HepG2 (cell line): Measurements from ENCODE around the gene CMIP. TPM values are rescaled to one million over a fixed set of nuclear protein-coding genes. Genes with fewer than 3 reads are reported as not detected.

ENCODE experiments used
- ATF7 ChIP-seq, 2 experiments: fragments of 450-650 bp in 1 of 2; sonication (generic) in 1 of 2; formaldehyde crosslinking in 1 of 2; IDR thresholded peaks; 2 replicates each; pipeline versions ENCODE4 v1.4.0 to v1.6.1; 2016 to 2020; ENCODE audit warnings: antibody characterized with exemption in 1 of 2, mild to moderate bottlenecking in 1 of 2, missing genetic modification reagents in 1 of 2
- ATF7-NPFF ChIP-seq: sonication (generic); formaldehyde crosslinking; IDR thresholded peaks from 2 replicates; pipeline ENCODE4 v1.8.1; 2023; ENCODE audit warnings: mild to moderate bottlenecking, low read depth, missing genetic modification reagents, moderate library complexity
- NAIF1 ChIP-seq: sonication (generic); formaldehyde crosslinking; IDR thresholded peaks from 2 replicates; pipeline ENCODE4 v1.5.0; 2020; ENCODE audit warnings: mild to moderate bottlenecking, missing genetic modification reagents, borderline replicate concordance
- ZBTB1 ChIP-seq: sonication (generic); formaldehyde crosslinking; IDR thresholded peaks from 2 replicates; pipeline ENCODE4 v1.4.0; 2020; ENCODE audit warnings: missing genetic modification reagents, borderline replicate concordance
- ZBTB7A ChIP-seq: sonication (generic); formaldehyde crosslinking; IDR thresholded peaks from 2 replicates; pipeline ENCODE4 v1.8.0; 2022; ENCODE audit warnings: mild to moderate bottlenecking, missing genetic modification reagents
- ZNF121 ChIP-seq: sonication (generic); formaldehyde crosslinking; IDR thresholded peaks from 2 replicates; pipeline ENCODE4 v1.5.0; 2020; ENCODE audit warnings: mild to moderate bottlenecking, missing genetic modification reagents
- ZNF136 ChIP-seq: sonication (generic); formaldehyde crosslinking; IDR thresholded peaks from 2 replicates; pipeline ENCODE4 v1.8.1; 2022; ENCODE audit warnings: low read depth, mild to moderate bottlenecking, moderate library complexity, missing genetic modification reagents
- ZNF430 ChIP-seq: sonication (generic); formaldehyde crosslinking; IDR thresholded peaks from 2 replicates; pipeline ENCODE4 v1.9.0; 2021; ENCODE audit warnings: mild to moderate bottlenecking, missing genetic modification reagents
- ZNF7 ChIP-seq: IDR thresholded peaks from 2 replicates; pipeline ENCODE4 v1.6.1; 2016; ENCODE audit warnings: missing biosample characterization, missing genetic modification reagents
- polyA plus RNA-seq, 8 experiments: library from polyadenylated mRNA; depleted of rRNA in 3 of 8; stranded (reverse) in 7 of 8; unstranded in 1 of 8; fragments of >200 nt; fragmentation: Illumina TruSeq in 4 of 8; extraction: Trizol in 4 of 8; gene quantifications; 2 replicates each; pipeline versions ENCODE4 v1.2.1 to v1.2.3, GENCODE V29; 2011 to 2016; ENCODE audit warnings: low read depth in 4 of 8, missing spikeins in 1 of 8, mixed read lengths in 1 of 8; ENCODE audit not compliant: insufficient read depth in 1 of 8
- total RNA-seq, 5 experiments: library from RNA; depleted of rRNA; stranded (reverse); fragments of >200 nt; fragmentation: Illumina TruSeq; extraction: Trizol; gene quantifications; 2 replicates each; pipeline ENCODE4 v1.2.3, GENCODE V29; 2016; ENCODE audit warnings: low read depth in 1 of 5
- TF ChIP-seq, protein P1 (sequence below): sonication (generic); formaldehyde crosslinking; IDR thresholded peaks from one replicate; pipeline ENCODE4 v1.5.1; 2020; ENCODE audit warnings: mild to moderate bottlenecking, missing genetic modification reagents; ENCODE audit errors: not compliant biosample characterization
- TF ChIP-seq, protein P2 (sequence below): sonication (generic); formaldehyde crosslinking; conservative IDR thresholded peaks from 2 replicates; pipeline ENCODE4 v1.8.0; 2022; ENCODE audit warnings: missing genetic modification reagents
- TF ChIP-seq, protein P3 (sequence below): IDR thresholded peaks from 2 replicates; pipeline ENCODE4 v1.6.1; 2016; ENCODE audit warnings: low read depth

Gene CMIP
- total and polyA plus RNA-seq, 2 of the 13 experiments (the other 11 are each of a cell fraction or from before 2014, with no cell fraction given): 10.9 to 18.1 TPM

DNA sequence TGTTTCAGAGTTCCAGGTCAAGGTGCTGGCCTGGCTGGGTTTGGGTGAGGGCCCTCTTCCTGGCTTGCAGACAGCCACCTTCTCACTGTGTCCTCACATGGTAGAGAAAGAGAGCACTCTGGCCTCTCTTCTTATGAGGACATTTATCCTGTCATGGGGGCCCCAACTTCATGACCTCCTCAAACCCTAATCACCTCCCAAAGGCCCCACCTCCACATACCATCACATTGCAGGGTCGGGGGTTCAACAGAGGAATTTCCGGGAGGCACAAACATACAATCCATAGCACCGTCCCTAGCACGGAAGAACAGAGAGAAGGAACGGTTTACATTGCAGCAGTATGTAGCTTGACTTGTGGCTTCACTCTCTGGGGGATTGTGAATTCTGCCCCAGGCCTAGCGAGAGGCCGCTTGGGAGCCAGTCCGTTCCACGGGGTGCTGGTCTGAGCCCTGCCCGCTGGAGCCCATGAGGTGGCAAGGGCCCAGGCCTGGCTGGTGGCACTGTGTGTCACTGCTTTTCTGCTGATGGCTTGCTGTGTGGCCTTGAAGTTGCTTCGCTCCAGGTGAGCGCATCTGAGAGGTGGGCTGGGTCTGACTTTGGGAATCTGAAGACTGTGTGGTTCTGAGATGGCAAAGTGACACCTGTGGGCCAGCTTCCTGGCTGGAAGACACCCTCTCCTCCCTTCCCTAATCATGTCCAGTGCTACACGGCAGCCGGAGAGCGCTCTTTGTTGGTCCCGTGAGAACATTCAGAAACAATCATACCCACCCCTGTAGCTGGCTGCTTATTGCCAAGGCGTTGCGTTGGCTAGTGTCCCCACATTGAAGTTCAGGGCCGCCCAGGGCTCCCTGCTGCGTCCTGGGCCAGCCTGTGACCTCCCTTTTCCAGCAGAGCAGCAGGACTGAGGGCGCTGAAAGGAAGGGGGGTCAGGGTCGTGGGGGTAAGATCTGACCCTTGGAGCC lies 98.3 kb downstream of the CMIP start (continued):
- TF ChIP-seq, protein P1, sequence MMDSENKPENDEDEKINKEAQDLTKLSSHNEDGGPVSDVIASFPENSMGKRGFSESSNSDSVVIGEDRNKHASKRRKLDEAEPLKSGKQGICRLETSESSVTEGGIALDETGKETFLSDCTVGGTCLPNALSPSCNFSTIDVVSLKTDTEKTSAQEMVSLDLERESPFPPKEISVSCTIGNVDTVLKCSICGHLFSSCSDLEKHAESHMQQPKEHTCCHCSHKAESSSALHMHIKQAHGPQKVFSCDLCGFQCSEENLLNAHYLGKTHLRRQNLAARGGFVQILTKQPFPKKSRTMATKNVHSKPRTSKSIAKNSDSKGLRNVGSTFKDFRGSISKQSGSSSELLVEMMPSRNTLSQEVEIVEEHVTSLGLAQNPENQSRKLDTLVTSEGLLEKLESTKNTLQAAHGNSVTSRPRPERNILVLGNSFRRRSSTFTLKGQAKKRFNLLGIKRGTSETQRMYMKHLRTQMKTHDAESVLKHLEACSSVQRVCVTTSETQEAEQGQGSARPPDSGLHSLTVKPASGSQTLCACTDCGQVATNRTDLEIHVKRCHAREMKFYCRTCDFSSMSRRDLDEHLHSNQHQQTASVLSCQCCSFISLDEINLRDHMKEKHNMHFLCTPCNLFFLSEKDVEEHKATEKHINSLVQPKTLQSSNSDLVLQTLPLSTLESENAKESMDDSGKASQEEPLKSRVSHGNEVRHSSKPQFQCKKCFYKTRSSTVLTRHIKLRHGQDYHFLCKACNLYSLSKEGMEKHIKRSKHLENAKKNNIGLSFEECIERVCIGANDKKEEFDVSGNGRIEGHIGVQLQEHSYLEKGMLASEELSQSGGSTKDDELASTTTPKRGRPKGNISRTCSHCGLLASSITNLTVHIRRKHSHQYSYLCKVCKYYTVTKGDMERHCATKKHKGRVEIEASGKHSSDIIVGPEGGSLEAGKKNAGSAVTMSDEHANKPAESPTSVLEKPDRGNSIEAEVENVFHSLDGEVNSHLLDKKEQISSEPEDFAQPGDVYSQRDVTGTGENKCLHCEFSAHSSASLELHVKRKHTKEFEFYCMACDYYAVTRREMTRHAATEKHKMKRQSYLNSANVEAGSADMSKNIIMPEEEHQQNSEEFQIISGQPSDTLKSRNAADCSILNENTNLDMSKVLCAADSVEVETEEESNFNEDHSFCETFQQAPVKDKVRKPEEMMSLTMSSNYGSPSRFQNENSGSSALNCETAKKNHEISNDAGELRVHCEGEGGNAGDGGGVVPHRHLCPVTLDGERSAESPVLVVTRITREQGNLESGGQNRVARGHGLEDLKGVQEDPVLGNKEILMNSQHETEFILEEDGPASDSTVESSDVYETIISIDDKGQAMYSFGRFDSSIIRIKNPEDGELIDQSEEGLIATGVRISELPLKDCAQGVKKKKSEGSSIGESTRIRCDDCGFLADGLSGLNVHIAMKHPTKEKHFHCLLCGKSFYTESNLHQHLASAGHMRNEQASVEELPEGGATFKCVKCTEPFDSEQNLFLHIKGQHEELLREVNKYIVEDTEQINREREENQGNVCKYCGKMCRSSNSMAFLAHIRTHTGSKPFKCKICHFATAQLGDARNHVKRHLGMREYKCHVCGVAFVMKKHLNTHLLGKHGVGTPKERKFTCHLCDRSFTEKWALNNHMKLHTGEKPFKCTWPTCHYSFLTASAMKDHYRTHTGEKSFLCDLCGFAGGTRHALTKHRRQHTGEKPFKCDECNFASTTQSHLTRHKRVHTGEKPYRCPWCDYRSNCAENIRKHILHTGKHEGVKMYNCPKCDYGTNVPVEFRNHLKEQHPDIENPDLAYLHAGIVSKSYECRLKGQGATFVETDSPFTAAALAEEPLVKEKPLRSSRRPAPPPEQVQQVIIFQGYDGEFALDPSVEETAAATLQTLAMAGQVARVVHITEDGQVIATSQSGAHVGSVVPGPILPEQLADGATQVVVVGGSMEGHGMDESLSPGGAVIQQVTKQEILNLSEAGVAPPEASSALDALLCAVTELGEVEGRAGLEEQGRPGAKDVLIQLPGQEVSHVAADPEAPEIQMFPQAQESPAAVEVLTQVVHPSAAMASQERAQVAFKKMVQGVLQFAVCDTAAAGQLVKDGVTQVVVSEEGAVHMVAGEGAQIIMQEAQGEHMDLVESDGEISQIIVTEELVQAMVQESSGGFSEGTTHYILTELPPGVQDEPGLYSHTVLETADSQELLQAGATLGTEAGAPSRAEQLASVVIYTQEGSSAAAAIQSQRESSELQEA (CRISPR knock-in tag): peak; percentile 35
- TF ChIP-seq ZNF430 (CRISPR knock-in tag): peak; percentile 78; the same call in 1 of the 2 replicates
- TF ChIP-seq NAIF1 (CRISPR knock-in tag): no peak
- TF ChIP-seq ZBTB7A (CRISPR knock-in tag): 0 out of 2 replicates have a peak, but pooled peaks have one; percentile 9
- no peak for TF ChIP-seq ZNF136
- peak; percentile 13; the same call in 1 of the 2 replicates for TF ChIP-seq ZNF121 (CRISPR knock-in tag)
- TF ChIP-seq, protein P2, sequence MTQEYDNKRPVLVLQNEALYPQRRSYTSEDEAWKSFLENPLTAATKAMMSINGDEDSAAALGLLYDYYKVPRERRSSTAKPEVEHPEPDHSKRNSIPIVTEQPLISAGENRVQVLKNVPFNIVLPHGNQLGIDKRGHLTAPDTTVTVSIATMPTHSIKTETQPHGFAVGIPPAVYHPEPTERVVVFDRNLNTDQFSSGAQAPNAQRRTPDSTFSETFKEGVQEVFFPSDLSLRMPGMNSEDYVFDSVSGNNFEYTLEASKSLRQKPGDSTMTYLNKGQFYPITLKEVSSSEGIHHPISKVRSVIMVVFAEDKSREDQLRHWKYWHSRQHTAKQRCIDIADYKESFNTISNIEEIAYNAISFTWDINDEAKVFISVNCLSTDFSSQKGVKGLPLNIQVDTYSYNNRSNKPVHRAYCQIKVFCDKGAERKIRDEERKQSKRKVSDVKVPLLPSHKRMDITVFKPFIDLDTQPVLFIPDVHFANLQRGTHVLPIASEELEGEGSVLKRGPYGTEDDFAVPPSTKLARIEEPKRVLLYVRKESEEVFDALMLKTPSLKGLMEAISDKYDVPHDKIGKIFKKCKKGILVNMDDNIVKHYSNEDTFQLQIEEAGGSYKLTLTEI: no peak
- TF ChIP-seq ATF7 (IDR thresholded peaks at IDR 0.05): no peak
- TF ChIP-seq ATF7 (CRISPR knock-in tag; IDR thresholded peaks at IDR 0.05): peak; percentile 71; the same call in 1 of the 2 replicates
- TF ChIP-seq ZBTB1 (CRISPR knock-in tag): no peak
- no peak for TF ChIP-seq ZNF7 (CRISPR knock-in tag)
- peak; percentile 78 for TF ChIP-seq ATF7-NPFF (CRISPR knock-in tag)
- TF ChIP-seq, protein P3, sequence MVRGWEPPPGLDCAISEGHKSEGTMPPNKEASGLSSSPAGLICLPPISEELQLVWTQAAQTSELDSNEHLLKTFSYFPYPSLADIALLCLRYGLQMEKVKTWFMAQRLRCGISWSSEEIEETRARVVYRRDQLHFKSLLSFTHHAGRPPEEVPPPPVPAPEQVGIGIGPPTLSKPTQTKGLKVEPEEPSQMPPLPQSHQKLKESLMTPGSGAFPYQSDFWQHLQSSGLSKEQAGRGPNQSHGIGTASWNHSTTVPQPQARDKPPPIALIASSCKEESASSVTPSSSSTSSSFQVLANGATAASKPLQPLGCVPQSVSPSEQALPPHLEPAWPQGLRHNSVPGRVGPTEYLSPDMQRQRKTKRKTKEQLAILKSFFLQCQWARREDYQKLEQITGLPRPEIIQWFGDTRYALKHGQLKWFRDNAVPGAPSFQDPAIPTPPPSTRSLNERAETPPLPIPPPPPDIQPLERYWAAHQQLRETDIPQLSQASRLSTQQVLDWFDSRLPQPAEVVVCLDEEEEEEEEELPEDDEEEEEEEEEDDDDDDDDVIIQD (CRISPR knock-in tag): peak; percentile 80
